ENCODE data around the gene DNLZ.

DNA sequence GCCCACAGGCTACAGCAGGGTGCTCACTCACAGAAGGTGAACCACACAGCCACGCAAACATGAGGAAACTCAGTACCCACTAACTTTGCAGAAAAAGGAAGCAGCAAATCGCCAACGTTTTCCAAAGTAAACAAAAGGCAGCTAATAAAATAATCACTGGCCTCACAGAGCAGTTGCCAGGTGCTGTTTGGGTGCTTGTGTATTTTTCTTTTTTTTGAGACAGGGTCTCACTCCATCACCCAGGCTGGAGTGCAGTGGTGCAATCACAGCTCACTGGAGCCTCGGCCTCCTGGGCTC lies 32.6 kb upstream of the DNLZ start:
- no peak for TF ChIP-seq POLR2A (IDR thresholded peaks at IDR 0.05)
- TF ChIP-seq CTCF (IDR thresholded peaks at IDR 0.05): no peak

All from thyroid gland (tissue), 4 donors.